GM19193 (cell line): ENCODE measurements around the gene C20orf204.

Experiments
- POLR2A ChIP-seq: IDR thresholded peaks from 4 replicates; pipeline ENCODE4 v1.6.1; 2011; ENCODE audit not compliant: insufficient read depth, insufficient read length; ENCODE audit errors: extremely low read depth

The C20orf204 gene

DNA sequence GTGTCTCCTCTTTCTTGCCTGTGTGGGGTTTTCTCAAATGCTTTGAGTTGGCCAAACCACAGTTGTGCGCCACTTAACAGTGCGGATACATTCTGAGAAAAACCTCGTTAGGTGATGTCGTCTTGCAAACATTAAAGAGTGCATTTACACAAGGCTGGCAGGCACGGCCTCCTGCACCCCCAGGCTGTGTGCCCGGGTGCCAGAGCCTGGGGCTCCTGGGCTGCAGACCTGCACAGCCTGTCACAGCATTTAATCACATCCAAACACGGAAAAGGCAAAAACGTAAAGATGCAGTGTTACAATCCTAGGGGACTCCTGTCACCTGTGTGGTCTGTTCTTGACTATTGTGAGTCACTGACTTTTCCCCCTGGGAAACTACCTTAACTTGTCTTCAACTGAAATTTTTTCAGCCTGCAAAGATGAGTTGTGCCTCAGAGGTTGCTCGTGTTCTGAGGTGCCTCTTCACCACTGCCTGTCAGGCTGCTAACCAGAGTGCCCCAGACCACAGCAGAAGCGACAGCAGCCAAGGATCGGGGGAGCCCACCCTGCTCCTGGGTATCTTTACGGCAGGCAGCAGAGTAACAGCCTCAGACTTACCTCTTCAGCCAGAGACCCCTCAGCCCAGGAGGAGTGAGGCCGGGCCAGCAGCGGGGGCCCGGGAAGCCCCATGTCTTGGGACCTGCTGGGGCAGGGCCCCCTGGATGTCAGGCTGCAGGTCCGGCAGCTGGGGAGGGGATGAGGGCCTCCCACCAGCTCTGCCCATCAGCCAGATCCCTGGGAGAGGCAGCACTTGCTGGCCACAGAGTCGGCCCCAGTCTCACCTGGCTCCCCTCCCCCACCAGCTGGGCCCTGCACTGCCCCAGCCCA lies 683 bp upstream of the C20orf204 start:
- TF ChIP-seq POLR2A = no peak

- TF ChIP-seq POLR2A = no peak
These were observed 590 bp downstream of the C20orf204 start for GRCh38 chr20:64036346-64037198.

DNA sequence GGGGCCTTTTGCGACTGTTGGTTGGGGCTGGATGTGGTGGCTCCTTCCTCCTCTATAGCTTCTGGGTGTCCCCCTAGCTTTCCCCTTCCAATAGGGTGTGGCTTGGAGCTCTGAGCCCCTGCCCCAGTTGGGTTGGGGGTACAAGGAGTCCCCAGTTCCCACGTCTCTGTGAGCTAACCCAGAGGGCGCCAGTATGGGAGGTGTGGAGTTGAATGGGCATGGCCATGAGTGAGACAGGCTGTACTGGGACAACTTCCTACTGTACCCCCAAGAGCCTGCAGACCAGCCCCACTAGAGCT lies 1.2 kb downstream of the C20orf204 start:
- TF ChIP-seq POLR2A = no peak

- TF ChIP-seq POLR2A = no peak
These were observed 1.7 kb downstream of the C20orf204 start for GRCh38 chr20:64037498-64038213.

- TF ChIP-seq POLR2A = no peak
These were observed 2.2 kb downstream of the C20orf204 start for GRCh38 chr20:64038224-64038564.

- peak; percentile 33 for TF ChIP-seq POLR2A
These were observed 2.7 kb downstream of the C20orf204 start for GRCh38 chr20:64038565-64039292.

- TF ChIP-seq POLR2A = no peak
These were observed 3.5 kb downstream of the C20orf204 start for GRCh38 chr20:64039293-64040160.

GRCh38 chr20:64040231-64041039 lies 4.5 kb downstream of the C20orf204 start:
- TF ChIP-seq POLR2A = no peak

- TF ChIP-seq POLR2A = no peak
These were observed 5.2 kb downstream of the C20orf204 start for GRCh38 chr20:64041040-64041780.

GRCh38 chr20:64041781-64042053 lies 5.7 kb downstream of the C20orf204 start:
- no peak for TF ChIP-seq POLR2A

GRCh38 chr20:64042054-64042781 lies 6.2 kb downstream of the C20orf204 start:
- peak; percentile 40 for TF ChIP-seq POLR2A

DNA sequence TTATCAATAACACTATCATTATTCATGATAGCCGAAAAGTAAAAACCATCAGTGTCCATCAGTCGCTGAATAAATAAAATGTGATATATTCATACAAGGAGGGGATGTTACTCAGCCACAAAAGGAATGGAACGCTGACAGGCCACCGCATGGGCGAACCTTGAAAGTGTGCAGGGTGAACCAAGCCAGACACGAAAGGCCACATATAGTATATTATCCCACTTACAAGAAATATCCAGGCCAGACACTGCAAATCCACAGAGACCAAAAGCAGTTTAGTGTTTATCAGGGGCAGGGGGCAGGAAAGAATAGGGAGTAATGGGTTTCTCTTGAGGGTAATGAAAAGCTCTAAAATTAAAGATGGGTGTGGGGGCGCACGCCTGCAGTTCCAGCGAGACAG lies 7.8 kb downstream of the C20orf204 start:
- TF ChIP-seq POLR2A = no peak

- TF ChIP-seq POLR2A = no peak
These were observed 8.7 kb downstream of the C20orf204 start for GRCh38 chr20:64044484-64045247.
